Measurements from ENCODE around the gene MCM3.
A peak's percentile ranks its signal among the peaks of the same experiment; 100 is the strongest.

MCM3 gene

DNA sequence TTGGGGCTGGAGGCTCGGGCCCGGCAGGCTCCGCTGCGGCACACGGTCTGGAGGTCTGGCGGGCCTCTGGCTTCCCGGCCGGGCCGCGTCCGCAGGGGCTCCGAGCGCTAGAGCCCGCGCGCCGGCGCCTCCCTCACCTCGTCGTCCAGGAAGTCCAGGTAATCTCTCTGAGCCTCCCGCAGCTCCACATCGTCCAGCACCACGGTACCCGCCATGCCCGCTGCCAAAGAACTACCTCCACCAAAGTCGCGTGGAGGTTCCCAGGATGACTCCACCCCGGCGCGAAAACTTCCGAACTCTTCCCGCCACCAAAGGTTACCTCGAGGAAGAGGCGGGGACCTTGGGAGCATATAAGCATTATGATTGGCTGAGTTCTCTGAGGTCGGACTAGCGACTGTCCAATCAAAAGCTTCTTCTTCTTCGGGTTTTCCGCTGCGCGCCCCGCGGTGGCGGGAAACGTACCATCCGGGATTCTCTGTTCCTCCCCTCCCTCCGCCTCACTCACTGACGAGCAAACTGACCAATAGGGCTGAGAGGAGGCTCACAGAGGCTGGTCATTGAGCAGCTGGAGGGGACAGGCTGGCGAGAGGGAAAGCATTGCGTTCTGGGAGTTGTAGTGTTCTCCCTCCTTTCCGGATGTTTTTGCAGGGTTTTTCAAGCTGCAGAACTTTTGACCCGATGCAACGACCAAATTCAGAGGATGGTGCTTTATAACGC is at the start of gene MCM3:
Gene MCM3, minus strand, starts transcription at position 283 of the 717 bp plus-strand sequence. Its CDS starts 68 bp downstream, at position 215.
- peak; percentile 99 for DNase-seq

DNA sequence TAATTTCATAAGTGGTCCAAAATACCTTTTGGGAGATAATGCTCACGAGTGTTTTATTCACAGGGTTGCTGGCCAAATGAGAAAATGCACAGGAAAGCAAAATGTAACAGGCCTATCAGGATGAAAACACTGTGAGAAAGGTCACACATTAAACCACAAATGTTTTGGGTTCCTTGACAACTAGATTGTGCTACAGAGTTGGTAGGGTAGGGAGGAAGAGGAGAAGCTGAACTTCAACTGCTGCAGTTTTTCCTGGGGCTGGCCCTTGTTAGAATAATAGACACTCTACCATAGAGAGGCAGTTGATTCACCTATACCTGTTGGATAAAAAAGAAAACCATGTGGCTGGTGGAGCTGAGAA is 49.3 kb upstream of the MCM3 start:
- DNase-seq: no peak

DNA sequence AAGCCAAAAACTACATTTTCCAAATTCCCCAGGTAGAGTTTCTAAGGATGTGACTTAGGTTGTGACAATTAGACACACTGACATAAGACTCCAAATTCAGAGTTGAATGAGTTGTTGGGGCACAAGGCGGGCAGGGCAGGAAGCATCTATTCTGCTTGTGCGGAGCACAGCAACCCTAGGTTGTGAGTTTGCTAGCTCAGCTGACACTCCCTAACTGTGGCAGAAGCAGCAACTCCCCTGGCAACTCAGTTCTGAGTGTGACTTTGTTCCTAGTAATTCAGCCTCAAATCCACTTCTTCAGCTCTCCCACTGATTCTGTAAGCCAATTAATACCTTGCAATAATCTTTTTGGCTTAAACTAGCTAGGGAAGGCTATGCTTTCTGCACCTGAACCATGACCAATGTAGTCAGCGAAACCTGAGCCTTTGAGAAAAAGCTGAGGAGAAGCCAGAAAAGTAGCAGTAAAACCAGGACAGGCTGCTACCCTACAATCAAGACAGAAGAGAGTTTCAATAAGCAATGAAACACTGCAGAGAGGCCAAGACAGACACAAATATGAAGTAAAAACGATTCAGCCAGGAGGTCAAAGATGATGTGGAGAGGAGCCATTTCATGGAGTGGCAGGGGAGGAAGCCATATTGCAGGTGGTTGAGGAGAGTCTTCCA is 47.4 kb upstream of the MCM3 start:
- DNase-seq: no peak

DNA sequence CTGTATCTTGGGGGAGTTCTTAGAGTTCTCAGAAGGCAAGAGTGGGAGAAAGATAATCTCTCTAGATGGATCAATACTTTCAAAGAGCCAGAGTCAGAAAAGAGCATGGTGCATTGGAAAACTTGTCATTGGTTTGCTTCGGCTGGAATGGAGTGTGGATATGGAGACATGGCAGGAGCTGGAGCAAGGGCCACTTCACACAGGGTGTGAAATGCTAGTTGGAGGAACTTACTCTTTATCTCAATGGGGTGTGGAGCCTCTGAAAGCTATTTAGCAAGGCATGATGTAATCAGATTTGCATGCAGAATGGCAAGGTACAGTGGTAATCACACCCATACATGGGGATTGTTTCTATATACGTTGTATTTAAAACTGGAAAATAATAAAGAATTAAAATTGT is 45.9 kb upstream of the MCM3 start:
- no peak for DNase-seq

DNA sequence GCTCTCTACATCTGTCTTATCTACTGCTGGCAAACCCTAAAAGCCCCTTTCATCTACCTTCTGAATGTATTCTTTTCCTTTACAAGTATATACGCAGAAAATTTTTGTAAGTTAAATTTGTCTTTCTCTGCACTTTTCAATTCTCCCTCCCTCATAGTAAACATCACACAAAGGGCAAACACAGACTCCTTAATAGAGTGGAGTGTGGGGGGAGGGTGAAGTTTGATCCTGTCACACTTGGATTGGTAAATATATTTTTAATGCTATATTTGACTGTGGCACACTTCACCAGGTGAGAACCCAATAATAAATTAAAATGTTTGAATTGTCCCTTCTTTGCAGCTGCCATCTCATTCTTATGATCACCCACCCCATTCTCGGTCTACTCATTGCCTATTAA is 44.2 kb upstream of the MCM3 start:
- no peak for DNase-seq

DNA sequence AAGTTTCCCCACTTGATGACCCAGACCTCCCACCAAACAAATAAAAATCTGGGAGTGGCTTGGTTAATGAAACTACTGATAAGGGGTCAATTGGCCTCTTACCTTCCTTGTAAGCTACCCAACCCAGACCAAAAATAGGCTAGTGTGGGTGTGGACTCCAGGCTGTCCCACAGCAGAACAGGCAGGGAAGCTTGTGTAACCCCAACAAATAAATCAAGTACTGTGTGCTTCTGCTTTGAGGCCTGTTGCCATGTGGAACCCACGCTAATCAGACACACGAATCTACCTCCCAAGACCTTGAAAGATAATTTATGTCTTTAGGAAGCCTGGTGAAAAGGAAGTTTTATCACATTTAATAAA is 43.7 kb upstream of the MCM3 start:
- DNase-seq: no peak

DNA sequence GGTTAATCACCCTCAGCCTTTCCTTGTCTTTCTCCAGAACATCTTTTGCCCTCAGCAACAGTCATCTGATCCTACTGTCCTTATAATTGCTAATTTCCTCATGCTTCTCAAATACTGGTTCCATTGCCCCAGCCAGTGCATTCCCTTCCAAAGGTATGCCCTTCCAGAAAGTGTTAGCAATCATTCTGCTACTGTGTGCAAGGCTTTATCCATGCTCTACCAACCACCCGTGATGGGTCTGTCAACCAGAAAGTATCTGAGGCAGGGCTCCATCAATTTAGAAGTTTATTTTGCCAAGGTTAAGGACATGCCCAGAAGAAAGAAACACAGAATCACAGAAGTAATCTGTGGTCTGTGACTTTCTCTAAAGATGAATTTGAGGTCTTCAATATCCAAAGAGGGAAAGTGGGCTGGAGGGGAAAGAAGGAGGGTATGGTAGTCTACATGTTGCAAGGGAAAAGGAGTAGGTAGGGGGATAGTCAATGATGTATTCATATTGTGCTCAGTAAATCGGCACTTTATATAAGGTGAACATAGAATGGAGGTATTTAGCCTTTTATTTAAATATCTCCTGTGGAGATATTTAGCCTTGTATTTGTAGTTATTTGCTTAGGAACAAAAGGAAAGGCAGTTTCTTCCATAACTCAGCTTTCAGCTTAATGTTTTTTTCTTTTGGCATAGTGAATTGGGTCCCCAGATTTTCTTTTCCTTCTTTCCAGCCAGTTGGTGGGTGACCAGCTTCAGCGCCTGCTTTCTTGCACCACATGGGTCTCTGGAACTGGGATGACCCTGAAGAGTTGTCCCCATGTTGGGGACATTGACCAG is 42.2 kb upstream of the MCM3 start:
- DNase-seq: peak; percentile 1

DNA sequence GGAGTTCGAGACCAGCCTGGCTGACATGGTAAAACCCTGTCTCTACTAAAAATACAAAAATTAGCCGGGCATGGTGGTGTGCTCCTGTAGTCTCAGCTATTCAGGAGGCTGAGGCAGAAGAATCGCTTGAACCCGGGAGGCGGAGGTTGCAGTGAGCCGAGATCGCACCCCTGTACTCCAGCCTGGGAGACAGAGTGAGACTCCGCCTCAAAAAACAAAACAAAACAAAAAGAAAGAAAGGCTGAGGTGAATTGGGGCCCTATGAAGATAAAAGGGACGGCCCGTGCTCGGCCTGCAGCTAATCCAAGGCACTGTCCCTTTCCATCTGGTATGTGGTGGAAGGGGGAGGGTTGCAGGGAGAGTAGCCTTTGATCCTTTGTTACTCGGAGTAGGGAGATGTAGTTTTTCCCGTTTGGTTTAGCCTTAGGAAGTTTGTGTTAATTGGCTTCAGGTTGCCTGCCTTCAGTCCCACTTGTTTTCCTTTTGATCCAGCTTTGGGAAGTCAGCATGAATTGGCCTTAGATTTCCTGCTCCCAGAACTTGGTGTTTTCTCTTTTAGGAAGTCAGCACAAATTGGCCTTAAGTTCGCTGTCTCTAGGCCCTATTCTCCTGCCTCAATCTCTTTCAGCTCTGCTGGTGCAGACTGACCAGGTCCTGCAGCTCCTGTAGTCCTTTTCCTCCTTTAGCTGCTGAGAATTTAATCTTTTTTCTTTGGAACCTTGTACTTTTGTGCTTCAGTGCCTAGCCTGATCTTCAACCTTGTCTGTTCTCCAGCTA is 41.3 kb upstream of the MCM3 start:
- no peak for DNase-seq

DNA sequence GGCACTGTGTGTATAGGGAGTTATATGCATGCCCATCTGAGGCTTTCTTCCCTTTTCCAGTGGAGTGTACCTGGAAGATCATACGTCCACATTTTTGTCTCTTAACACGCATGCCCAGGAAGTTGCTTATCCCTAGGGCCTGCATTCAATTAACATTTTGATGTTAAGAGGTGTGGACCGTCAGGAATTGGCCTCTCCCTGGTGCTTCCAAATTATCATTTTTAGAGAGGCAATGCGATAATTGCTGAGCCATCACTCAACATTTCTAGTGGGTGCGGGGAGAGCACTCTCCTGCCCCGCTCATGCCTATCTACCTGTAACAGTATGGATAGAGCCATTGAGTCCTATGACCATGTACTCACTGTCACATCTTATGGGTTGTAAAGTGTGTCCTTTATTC is 39.6 kb upstream of the MCM3 start:
- DNase-seq: no peak

DNA sequence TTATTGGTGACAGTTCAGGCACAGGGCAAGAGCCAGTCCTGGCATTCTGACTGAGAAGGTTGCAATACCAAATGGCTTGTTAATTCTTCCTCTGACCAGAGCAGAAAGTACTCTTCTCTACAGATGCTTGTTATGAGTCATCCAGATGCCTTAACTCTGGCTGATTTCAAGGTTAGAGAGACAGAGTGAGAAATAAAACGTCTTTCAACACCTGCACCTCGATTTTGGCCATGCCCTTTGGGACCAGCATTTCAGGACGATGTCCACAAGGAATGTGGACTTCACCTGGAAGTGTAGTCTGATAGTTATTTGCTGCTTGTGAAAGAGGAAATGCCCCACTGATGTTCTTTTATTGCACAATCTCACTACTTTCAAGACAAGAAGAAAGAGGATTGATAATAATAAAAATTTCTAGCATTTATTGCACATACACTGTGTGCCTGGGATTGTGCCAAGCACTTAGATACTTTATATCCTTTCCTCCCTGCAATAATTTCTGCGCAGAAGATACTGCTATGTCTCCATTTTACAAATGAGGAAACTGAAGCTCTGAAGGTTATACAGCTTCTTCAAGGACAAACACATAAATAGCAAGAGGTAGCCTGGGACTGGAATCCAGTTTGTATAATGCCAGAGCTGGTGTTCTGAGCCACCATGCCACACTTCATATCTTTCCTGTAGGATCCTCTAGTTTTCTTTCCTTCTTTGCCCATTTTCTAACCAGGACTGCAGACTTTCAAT is 33.5 kb upstream of the MCM3 start:
- DNase-seq: peak; percentile 23

DNA sequence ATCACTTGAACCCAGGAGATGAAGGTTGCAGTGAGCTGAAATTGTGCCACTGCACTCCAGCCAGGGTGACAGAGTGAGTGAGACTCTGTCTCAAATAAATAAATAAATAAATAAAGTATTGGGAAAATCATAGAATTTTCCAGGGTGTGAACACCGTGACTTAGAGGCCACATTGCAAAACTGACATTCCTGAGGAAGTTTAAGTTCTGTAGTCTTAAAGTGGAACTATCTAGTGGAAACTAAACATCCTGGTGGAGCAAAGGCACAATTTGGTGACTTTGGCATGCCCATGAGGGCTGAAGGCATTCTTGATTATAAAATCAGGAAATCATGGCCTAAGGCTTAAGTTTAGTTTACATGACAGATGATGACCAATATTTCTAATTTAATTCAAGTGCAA is 32.7 kb upstream of the MCM3 start:
- DNase-seq: no peak

DNA sequence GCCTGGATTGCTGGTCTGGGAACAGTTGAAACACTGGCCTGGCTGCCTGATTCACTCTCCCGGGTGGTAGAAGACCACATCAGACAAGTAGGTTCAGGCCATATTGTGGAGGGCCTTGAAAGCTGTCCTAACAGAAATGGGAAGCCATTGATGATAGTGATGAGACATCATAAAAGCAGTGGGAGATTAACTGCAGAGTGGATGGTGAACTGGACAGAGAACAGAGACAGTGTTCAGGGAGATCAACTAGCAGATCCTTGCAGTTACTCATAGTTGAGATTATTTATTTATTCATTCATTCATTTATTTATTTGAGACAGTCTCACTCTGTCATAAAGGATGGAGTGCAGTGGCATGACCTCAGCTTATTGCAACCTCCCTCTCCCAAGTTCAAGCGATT is 30.2 kb upstream of the MCM3 start:
- DNase-seq: no peak

DNA sequence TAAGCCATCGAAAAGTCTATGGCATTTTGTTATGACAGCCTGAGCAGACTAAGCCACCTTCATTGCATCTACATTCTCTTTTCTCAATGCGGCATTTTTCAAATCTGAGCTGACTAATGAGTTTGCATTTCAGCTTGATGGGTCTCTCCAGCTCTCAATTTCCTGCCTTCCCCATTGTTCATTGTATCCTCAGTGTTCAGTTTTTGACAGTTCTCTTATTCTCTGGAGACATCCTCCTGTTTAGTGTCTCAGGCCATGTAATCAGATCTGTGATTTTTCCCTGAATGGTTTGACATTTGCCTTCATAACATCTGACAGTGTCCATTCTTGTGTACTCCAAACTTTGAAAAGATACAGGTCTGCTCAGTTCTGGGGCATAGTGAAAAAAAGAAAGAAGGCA is 27.9 kb upstream of the MCM3 start:
- DNase-seq: no peak

DNA sequence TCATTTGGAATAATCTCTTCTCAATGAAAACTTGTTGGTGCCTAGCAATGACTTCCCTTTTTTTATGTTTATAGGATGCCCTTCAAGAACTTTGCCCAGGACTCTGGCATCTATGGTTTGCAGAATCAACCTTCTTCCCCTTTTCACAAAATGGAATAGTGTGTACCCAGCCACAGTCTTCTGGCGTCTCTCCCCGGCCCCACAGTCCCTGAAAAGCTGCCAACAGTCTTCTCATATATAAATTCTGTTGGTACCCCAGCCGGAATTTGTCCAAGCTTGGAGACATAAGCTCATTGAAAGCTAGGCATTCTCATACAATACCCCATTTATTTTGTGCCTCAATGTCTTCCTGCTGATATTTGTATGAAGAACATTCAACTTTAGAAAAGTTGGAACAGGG is 26.4 kb upstream of the MCM3 start:
- DNase-seq: no peak

DNA sequence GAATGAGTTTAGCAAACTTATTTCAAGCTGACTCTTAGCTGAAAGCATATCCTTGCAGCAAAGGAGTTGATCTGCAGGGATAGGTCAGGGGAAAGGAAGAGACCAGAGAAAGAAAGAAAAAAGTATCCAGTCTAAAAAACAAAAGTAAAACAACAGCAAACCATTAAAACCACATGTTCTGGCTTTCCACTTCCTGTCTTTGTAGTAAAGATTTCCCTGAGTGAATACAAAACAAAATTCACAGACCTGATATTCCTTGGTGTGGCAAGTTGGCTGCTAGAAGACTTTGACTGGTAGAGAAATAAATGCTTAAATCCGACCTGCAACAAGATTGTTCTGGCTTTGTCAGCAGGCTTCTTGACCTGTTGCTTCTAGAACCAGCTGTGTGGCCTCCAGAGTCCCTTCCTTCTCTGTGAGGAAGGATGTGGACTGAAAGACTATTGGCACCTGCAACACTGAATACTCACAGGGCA is 23.4 kb upstream of the MCM3 start:
- no peak for DNase-seq

DNA sequence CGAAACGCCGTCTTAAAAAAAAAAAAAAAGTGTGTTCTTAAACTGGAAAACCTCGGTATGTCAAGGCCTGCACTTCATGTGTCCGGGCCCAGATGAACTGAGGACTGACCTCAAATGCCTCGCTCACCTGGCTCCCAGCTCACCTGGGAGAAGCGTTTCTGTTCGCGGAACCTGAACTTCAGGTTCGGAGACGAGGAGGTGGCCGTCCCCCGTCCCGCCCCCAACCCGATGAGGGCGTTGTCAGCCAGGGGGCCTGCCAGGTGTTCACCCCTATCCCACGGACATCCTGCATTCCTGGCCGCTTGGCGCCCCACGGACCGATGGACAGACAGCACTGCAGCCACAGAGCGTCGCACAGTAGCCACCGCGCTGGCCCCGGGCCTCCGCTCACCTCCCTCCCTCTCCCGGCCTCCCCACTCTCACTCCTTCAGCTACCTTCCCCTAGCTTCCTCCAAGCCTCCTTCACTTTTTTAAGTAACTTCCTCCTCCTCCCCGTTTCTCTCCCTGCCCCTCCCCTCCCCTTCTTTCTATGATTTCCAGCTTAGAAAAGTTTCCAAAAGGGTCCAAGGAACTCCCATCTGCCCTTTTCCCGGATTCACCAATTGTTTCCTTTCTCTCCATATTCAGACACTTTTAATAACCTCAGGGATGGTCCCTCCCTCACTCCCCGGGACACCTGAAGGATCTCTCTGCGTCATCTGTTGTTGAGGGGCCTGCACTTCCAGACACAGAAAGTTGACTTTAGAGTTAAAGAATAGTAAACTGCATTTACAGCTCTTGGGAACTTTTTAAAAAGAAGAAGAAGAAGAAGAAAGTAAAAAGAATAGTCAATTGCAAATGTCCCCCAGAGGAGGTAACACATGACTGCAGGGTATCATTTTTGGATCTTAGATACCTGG is 22.7 kb upstream of the MCM3 start:
- no peak for DNase-seq

DNA sequence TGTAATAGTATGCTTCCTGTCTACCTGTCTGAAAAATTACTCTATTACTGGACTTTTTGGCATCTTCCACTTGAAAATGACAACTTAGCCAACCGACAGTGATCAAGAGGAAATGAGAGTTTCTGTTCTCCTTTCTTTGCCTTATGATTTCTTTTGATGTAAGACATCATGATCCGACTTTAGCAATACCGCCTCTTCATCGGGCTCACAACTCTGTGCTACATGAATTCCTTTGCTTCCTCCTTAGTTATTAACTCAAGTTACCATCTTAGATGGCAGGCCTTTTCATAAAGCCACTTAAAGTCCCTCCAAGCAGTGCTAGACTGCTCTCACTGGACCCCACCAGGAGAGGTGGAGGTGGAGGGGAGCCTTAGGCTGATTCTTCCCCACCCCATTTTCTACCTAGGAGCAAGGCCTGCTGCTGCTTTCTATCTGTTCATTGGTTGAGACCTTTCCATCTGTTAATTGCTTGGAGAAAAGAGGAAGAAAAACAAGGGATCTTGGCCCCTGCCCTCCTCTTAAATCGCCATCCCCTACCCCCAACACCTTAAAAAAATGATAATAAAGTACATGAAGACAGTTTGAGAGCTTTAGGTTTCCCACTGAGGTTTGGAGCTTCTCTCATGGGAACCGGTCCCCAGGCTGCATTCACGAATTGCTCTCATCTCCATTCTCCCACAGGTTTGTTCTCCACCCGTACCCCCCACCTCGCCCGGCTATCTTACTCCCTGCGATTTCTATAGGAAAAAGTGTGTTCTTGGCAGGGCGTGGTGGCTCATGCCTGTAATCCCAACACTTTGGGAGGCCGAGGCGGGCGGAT is 21.6 kb upstream of the MCM3 start:
- no peak for DNase-seq

DNA sequence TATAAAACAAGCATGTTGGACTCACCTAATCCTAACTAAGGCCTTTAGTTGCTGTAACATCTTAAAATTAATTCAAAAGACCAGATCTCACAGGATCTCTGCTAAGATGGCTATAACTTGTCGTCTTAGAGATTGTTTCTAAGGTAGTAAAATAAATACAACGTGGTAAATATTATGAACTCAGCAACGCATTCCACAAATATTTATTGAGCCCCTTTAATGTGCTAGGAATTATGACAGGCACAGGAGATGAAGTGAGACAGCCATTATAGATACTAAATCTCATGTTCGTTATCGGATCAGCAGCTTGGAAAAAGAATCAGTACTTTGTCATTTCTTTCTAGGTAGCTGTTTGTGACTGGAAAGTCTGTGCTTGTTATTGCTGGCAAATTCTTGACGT is 20.9 kb upstream of the MCM3 start:
- DNase-seq: peak; percentile 60

DNA sequence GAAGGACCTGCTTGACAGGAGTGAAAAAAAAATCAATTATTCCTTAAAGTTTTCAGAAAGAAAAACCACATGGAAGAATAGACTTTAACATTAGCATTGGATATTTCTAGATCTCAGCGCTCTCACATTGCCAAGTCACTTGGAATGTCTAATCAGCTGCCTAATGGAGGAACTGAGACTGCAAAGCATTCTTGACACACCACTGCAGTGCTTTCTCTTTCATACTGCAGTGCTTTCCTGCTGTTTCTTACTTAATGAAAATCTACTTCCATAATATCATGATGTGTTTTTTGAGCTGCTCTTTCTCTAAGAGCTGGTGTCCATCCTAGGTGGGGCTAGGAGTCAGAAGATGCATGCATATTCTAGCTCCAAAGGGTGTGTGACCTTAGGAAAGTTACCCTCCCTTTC is 20.4 kb upstream of the MCM3 start:
- peak; percentile 60 for DNase-seq

DNA sequence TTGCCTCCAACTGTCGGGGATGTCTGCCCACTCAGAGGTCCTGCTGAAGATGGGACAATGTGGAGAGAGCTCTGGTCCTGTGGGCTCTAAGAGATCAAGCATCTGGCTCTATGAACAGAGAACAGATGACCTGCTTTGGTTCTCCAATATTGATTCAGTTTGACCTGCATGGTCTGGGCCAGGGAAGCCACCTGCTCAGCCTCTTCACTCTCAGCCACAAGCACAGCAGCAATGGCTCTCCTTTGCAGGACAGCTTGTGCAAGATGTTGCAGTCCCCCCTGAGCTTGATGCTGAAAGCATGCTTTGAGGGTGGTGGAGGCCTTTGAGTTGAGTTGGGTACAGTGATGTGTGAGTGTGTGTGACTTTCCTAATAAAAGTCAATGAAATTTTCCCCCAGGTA is 18.6 kb upstream of the MCM3 start:
- DNase-seq: no peak
